ENCODE measurements around the gene SELL. TPM values are rescaled to one million over a fixed set of nuclear protein-coding genes. Genes with fewer than 3 reads are reported as not detected.

Gene SELL
- total RNA-seq, 1 experiment from 2014 or later, result not detected

DNA sequence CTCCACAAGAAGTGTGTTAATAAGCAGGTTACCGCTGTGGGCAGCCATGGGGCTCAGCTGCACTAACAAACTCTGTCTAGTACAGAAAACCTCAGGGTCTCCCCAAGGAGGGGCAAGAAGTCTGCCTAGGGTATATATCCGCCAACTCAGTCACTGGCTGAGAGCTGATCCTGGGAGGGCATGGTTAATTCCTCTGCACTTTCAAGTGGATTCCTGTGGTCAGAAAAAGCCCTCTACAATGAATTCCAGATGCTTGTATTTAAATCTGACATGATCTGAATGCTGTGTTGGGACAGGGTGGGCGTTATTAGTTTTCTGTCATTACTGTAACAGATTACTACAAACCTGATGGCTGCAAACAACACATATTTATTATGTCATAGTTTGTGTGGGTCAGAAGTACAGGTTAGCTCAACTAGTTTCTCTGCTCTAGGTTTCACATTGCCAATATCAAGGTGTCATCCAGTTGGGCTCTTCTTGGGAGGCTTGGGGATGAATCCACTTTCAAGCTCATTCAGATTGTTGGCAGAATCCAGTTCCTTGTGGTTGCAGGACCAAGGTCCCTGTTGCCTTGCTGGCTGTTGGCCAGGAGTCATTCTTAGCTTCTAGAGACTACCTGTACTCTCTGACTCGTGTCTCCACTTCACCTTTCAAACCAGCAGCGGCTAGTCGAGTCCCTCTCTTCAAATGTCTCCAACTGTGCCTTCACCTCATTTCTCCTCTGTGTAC lies 30.4 kb upstream of the SELL start:
- intact Hi-C loops (cut with micrococcal nuclease; ENCODE audit: unreplicated experiment), result no loop called here
- no TSS peak for BruUV-seq (replicated peaks)
- POLR2A ChIA-PET, result interaction anchor here (0.5 kb wide), 1 partner anchor 647 kb away, joined by 3 read pairs; no protein-coding TSS in a partner anchor

DNA sequence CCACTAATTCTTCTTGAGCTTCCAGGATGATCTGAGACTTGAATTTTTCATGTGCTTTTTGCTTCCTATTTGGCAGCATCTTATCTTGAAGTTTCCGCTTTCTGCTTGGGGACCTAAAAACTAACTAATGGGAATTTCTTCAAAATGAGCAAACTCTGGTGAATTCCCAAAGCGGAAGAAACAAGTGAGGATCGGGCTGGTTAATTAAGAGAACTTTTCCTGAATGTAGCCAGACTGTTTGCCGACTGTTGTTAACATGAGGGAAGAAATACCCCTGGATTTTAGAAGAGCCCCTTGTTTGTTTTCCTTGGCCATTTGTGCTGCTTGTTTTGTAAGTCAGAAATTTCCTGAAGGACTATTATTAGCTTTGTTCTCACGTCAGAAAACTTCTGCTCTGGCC lies 28.6 kb upstream of the SELL start:
- no peaks in the 10 kb centered on the region for H3K4me1 Mint-ChIP-seq (ENCODE audit: low read depth, unreplicated experiment)
- intact Hi-C loops (cut with micrococcal nuclease; ENCODE audit: unreplicated experiment), result no loop called here
- H3K4me3 ChIP-seq (ENCODE audit: low read depth, low read length), result no peak overlapping the region
- H3K4me1 ChIP-seq, result no peaks in the 10 kb centered on the region
- no peaks in the 10 kb centered on the region for H3K9me3 ChIP-seq
- POLR2A ChIA-PET, result no interaction called here
- no peaks in the 10 kb centered on the region for H3K36me3 ChIP-seq (ENCODE audit: control insufficient read depth, insufficient read depth, low read length)
- CTCF ChIA-PET, result no interaction called here
- H3K27me3 ChIP-seq (replicated peaks; ENCODE audit: control insufficient read depth, insufficient read depth, low read length), result no peaks in the 10 kb centered on the region
- no peak overlapping the region for H3K27ac Mint-ChIP-seq (ENCODE audit: unreplicated experiment)
- TF ChIP-seq, protein P1, sequence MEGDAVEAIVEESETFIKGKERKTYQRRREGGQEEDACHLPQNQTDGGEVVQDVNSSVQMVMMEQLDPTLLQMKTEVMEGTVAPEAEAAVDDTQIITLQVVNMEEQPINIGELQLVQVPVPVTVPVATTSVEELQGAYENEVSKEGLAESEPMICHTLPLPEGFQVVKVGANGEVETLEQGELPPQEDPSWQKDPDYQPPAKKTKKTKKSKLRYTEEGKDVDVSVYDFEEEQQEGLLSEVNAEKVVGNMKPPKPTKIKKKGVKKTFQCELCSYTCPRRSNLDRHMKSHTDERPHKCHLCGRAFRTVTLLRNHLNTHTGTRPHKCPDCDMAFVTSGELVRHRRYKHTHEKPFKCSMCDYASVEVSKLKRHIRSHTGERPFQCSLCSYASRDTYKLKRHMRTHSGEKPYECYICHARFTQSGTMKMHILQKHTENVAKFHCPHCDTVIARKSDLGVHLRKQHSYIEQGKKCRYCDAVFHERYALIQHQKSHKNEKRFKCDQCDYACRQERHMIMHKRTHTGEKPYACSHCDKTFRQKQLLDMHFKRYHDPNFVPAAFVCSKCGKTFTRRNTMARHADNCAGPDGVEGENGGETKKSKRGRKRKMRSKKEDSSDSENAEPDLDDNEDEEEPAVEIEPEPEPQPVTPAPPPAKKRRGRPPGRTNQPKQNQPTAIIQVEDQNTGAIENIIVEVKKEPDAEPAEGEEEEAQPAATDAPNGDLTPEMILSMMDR (IDR thresholded peaks at IDR 0.05; ENCODE audit: insufficient read depth in 1 of 2, low read depth in 1 of 2, low read length in 1 of 2, severe bottlenecking in 1 of 2, unreplicated experiment in 1 of 2), result no peak
- no peaks in the 10 kb centered on the region for H3K36me3 Mint-ChIP-seq (ENCODE audit: insufficient read depth, unreplicated experiment)
- H3K4me3 Mint-ChIP-seq (ENCODE audit: unreplicated experiment), result no peak overlapping the region
- peaks cover 2% of the 10 kb centered on the region for H3K27me3 Mint-ChIP-seq (ENCODE audit: insufficient read depth, unreplicated experiment)
- no peak for DNase-seq
- H3K9me3 Mint-ChIP-seq (ENCODE audit: unreplicated experiment), result no peaks in the 10 kb centered on the region
- BruUV-seq (replicated peaks), result no TSS peak

More for the DNA sequence above, 30.4 kb upstream of the SELL start:
- no peaks in the 10 kb centered on the region for H3K4me1 ChIP-seq
- Mint-ChIP-seq H3K9me3 (ENCODE audit: unreplicated experiment) (no peaks in the 10 kb centered on the region), H3K4me1 (ENCODE audit: low read depth, unreplicated experiment) (no peaks in the 10 kb centered on the region), H3K36me3 (ENCODE audit: insufficient read depth, unreplicated experiment) (no peaks in the 10 kb centered on the region), H3K27me3 (ENCODE audit: insufficient read depth, unreplicated experiment) (peaks cover 2% of the 10 kb centered on the region), H3K4me3 (ENCODE audit: unreplicated experiment) (no peak overlapping the region), H3K27ac (ENCODE audit: unreplicated experiment) (no peak overlapping the region)
- CTCF ChIA-PET, result no interaction called here
- no peaks in the 10 kb centered on the region for H3K36me3 ChIP-seq (ENCODE audit: control insufficient read depth, insufficient read depth, low read length)
- no peak for DNase-seq
- TF ChIP-seq, protein P1 (IDR thresholded peaks at IDR 0.05; ENCODE audit: insufficient read depth in 1 of 2, low read depth in 1 of 2, low read length in 1 of 2, severe bottlenecking in 1 of 2, unreplicated experiment in 1 of 2), result no peak
- H3K27me3 ChIP-seq (replicated peaks; ENCODE audit: control insufficient read depth, insufficient read depth, low read length), result no peaks in the 10 kb centered on the region
- no peak overlapping the region for H3K4me3 ChIP-seq (ENCODE audit: low read depth, low read length)
- H3K9me3 ChIP-seq, result no peaks in the 10 kb centered on the region

DNA sequence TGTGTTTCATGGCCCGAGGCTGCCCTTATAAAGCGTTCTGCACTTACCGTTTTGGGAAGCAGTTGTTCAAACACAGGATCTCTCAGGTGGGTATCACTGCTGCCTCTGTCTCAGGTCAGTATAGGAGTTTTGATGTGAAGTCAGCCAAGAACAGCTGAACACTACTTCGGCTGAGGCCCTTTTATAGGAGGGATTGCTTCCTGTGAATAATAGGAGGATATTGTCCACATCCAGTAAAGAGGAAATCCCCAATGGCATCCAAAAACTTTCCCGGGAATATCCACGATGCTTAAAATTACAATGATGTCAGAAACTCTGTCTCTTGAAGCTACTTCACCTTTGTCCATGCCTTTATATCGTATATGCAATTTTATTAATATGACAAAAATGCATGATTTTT lies 22.5 kb upstream of the SELL start, which contains the start of gene SELE:
Gene SELE, minus strand, starts transcription at position 156 of the 400 bp plus-strand sequence. CDS start 467 bp downstream, outside the sequence.
- Mint-ChIP-seq H3K9me3 (ENCODE audit: unreplicated experiment) (no peaks in the 10 kb centered on the region), H3K4me3 (ENCODE audit: unreplicated experiment) (no peak within 1 kb of the TSS), H3K4me1 (ENCODE audit: low read depth, unreplicated experiment) (no peaks in the 10 kb centered on the region), H3K27me3 (ENCODE audit: insufficient read depth, unreplicated experiment) (peaks cover 4% of the 10 kb centered on the region), H3K36me3 (ENCODE audit: insufficient read depth, unreplicated experiment) (no peaks in the 10 kb centered on the region), H3K27ac (ENCODE audit: unreplicated experiment) (no peak within 1 kb of the TSS)
- ChIA-PET POLR2A (no interaction called here), CTCF (interaction anchor here (1.4 kb wide), 1 partner anchor 22 kb away, joined by 3 read pairs; no protein-coding TSS in a partner anchor)
- no peak for DNase-seq
- intact Hi-C loops (cut with micrococcal nuclease; ENCODE audit: unreplicated experiment), result no loop called here
- Histone ChIP-seq H3K27me3 (replicated peaks; ENCODE audit: control insufficient read depth, insufficient read depth, low read length) (no peaks in the 10 kb centered on the region), H3K4me1 (no peaks in the 10 kb centered on the region), H3K36me3 (ENCODE audit: control insufficient read depth, insufficient read depth, low read length) (no peaks in the 10 kb centered on the region), H3K9me3 (no peaks in the 10 kb centered on the region), H3K4me3 (ENCODE audit: low read depth, low read length) (no peak within 1 kb of the TSS)
- BruUV-seq (replicated peaks), result no TSS peak
- TF ChIP-seq, protein P1 (IDR thresholded peaks at IDR 0.05; ENCODE audit: insufficient read depth in 1 of 2, low read depth in 1 of 2, low read length in 1 of 2, severe bottlenecking in 1 of 2, unreplicated experiment in 1 of 2), result no peak
